Endothelial cell of umbilical vein (primary cell): ENCODE data around the gene EP400. TPM values are rescaled to one million over a fixed set of nuclear protein-coding genes. Genes with fewer than 3 reads are reported as not detected.

ENCODE experiments used
- BruUV-seq: library from RNA; stranded (reverse); fragments of 400-500 nt; replicated peaks from 2 replicates; lab custom pipeline; 2021; lab: Mats Ljungman, UMichigan
- CTCF ChIA-PET: fragments of 300-600, 350-600 bp; sonication (Branson Sonifier 250); formaldehyde crosslinking; loops from one replicate; lab custom pipeline; 2021; ENCODE audit warnings: antibody characterized with exemption, inconsistent platforms; lab: Charles Lee
- POLR2A ChIA-PET: fragments of 300-600, 350-600 bp; sonication (Branson Sonifier 250); formaldehyde crosslinking; loops from one replicate; lab custom pipeline; 2021; ENCODE audit warnings: antibody characterized with exemption, inconsistent platforms; lab: Charles Lee
- DNase-seq: peaks from one replicate; pipeline ENCODE4 v3.0.0-alpha.2; 2011; ENCODE audit warnings: low read depth, low spot score
- FAIRE-seq: peaks from 2 replicates; lab custom pipeline; 2011; peaks lifted over from hg19 to GRCh38; lab: Jason Lieb, UNC
- H2AFZ ChIP-seq: 2 replicates; pipeline ENCODE4 v1.6.0; 2012; ENCODE audit warnings: low read depth, low read length, control low read depth, inconsistent platforms
- H3K27ac ChIP-seq: 2 replicates; pipeline ENCODE4 v1.5.1; 2011; ENCODE audit warnings: low read depth, mild to moderate bottlenecking, control low read depth, low read length, moderate library complexity; ENCODE audit not compliant: insufficient read depth
- H3K27me3 ChIP-seq, 2 experiments: 2 replicates each; pipeline versions ENCODE4 v1.6.0 to v1.6.1; 2011; ENCODE audit warnings: low read length in 2 of 2, mixed read lengths in 1 of 2; ENCODE audit not compliant: control insufficient read depth in 2 of 2, insufficient read depth in 2 of 2
- H3K36me3 ChIP-seq, 2 experiments: 2 replicates in 1 of 2; 3 replicates in 1 of 2; pipeline ENCODE4 v1.5.1; 2011; ENCODE audit warnings: low read length in 2 of 2, mild to moderate bottlenecking in 1 of 2, moderate library complexity in 1 of 2; ENCODE audit not compliant: control insufficient read depth in 2 of 2, insufficient read depth in 2 of 2; ENCODE audit errors: extremely low read depth in 1 of 2
- H3K4me1 ChIP-seq: 3 replicates; pipeline ENCODE4 v1.5.1; 2011; ENCODE audit warnings: mild to moderate bottlenecking, low read length; ENCODE audit not compliant: control insufficient read depth, insufficient read depth; ENCODE audit errors: extremely low read depth
- H3K4me2 ChIP-seq: 2 replicates; pipeline ENCODE4 v1.6.1; 2011; ENCODE audit warnings: low read length, control low read depth, mixed read lengths; ENCODE audit not compliant: insufficient read depth
- H3K4me3 ChIP-seq, 3 experiments: fragments of 200-600 bp in 1 of 3; sonication (generic), shearing (Covaris generic) in 1 of 3; replicated peaks in 1 of 3; 2 replicates each; pipeline ENCODE4 v1.5.1; 2011 to 2016; ENCODE audit warnings: control low read depth in 3 of 3, low read length in 3 of 3, mild to moderate bottlenecking in 2 of 3, inconsistent platforms in 1 of 3, low read depth in 1 of 3, moderate library complexity in 1 of 3; ENCODE audit not compliant: insufficient read depth in 1 of 3
- H3K79me2 ChIP-seq: 2 replicates; pipeline ENCODE4 v1.6.0; 2012; ENCODE audit warnings: low read length, inconsistent platforms; ENCODE audit not compliant: control insufficient read depth, insufficient read depth
- H3K9ac ChIP-seq: replicated peaks from 2 replicates; pipeline ENCODE3; 2011; ENCODE audit warnings: low read length, control low read depth; ENCODE audit not compliant: insufficient read depth; ENCODE audit errors: extremely low read depth
- H3K9me1 ChIP-seq: replicated peaks from 3 replicates; pipeline ENCODE4 v1.6.0; 2011; ENCODE audit warnings: mild to moderate bottlenecking, low read length; ENCODE audit not compliant: control insufficient read depth, insufficient read depth; ENCODE audit errors: extremely low read depth
- H3K9me3 ChIP-seq: replicated peaks from 2 replicates; pipeline ENCODE4 v1.5.1; 2012; ENCODE audit warnings: low read length, inconsistent platforms; ENCODE audit not compliant: control insufficient read depth, insufficient read depth
- H4K20me1 ChIP-seq: replicated peaks from 2 replicates; pipeline ENCODE3; 2011; ENCODE audit warnings: mild to moderate bottlenecking, low read length; ENCODE audit not compliant: control insufficient read depth, insufficient read depth; ENCODE audit errors: extremely low read depth
- CTCF ChIP-seq, 2 donors: IDR thresholded peaks; 1 replicate in 1 of 2; 2 replicates in 1 of 2; pipeline ENCODE4 v1.5.1; 2011; ENCODE audit warnings: low read length in 2 of 2, mild to moderate bottlenecking in 2 of 2, moderate library complexity in 2 of 2, control low read depth in 1 of 2, inconsistent platforms in 1 of 2, low read depth in 1 of 2; ENCODE audit not compliant: insufficient read depth in 1 of 2; ENCODE audit errors: extremely low read depth in 1 of 2
- EZH2 ChIP-seq: IDR thresholded peaks from 2 replicates; pipeline ENCODE4 v1.6.1; 2012; ENCODE audit warnings: borderline replicate concordance, low read depth, mild to moderate bottlenecking, moderate library complexity, low read length, inconsistent platforms; ENCODE audit not compliant: severe bottlenecking
- FOS ChIP-seq: IDR thresholded peaks from 2 replicates; pipeline ENCODE4 v1.6.1; 2011; ENCODE audit warnings: mild to moderate bottlenecking, low read length, moderate library complexity, borderline replicate concordance; ENCODE audit not compliant: insufficient read depth
- GATA2 ChIP-seq: IDR thresholded peaks from 2 replicates; pipeline ENCODE4 v1.7.0; 2011; ENCODE audit warnings: low read depth, mild to moderate bottlenecking, moderate library complexity, mixed read lengths, low read length; ENCODE audit not compliant: insufficient read length, insufficient read depth
- JUN ChIP-seq: IDR thresholded peaks from 2 replicates; pipeline ENCODE4 v1.6.1; 2011; ENCODE audit warnings: borderline replicate concordance, low read depth; ENCODE audit not compliant: insufficient read length, insufficient read depth
- MAX ChIP-seq: IDR thresholded peaks from 2 replicates; pipeline ENCODE4 v1.6.1; 2011; ENCODE audit not compliant: insufficient read depth, insufficient read length
- MYC ChIP-seq: IDR thresholded peaks from one replicate; pipeline ENCODE4 v1.6.1; 2011; ENCODE audit warnings: mild to moderate bottlenecking, low read depth, low read length
- POLR2A ChIP-seq: IDR thresholded peaks from 2 replicates; pipeline ENCODE4 v1.6.1; 2012; ENCODE audit warnings: low read depth, mild to moderate bottlenecking, control low read depth, low read length
- POLR2AphosphoS5 ChIP-seq: IDR thresholded peaks from 2 replicates; pipeline ENCODE4 v1.6.1; 2012; ENCODE audit warnings: low read depth, mild to moderate bottlenecking, control low read depth, low read length, moderate library complexity; ENCODE audit not compliant: insufficient read depth
- dilution Hi-C: fragments of 300-500 bp; cut with MboI; formaldehyde crosslinking; loops from one replicate; pipeline ENCODE4 v1.15.0; 2019; ENCODE audit warnings: low sequenced_read_pairs; ENCODE audit not compliant: extremely low pct_ligation_motif_present
- intact Hi-C: fragments of 100-400 bp; cut with micrococcal nuclease; formaldehyde crosslinking; loops from one replicate; pipeline ENCODE4 v1.10.0; 2022
- polyA plus RNA-seq, 4 experiments: library from polyadenylated mRNA; depleted of rRNA in 3 of 4; stranded (reverse) in 3 of 4; unstranded in 1 of 4; fragments of >200 nt; gene quantifications; 2 replicates each; pipeline versions ENCODE4 v1.2.1 to v1.2.3, GENCODE V29; 2011 to 2012; ENCODE audit warnings: missing spikeins in 1 of 4
- total RNA-seq: library from RNA; stranded (reverse); gene quantifications from 2 replicates; pipeline ENCODE4 v1.2.3, GENCODE V29; 2021

EP400 gene
- total and polyA plus RNA-seq, 2 donors (not counting 3 experiments of a cell fraction or from before 2014, with no cell fraction given) = 9.0 to 57.7 TPM

GRCh38 chr12:131941116-131941986 is 8.4 kb upstream of the EP400 start:
- BruUV-seq = TSS peak; percentile 25

More at GRCh38 chr12:131941116-131941986, 8.4 kb upstream of the EP400 start:
- no peak for FAIRE-seq
- H3K9ac ChIP-seq = no peak overlapping the region
- intact Hi-C loops = no loop called here
- ChIA-PET POLR2A (no interaction called here), CTCF (no interaction called here)
- no peaks in the 10 kb centered on the region for H3K9me3 ChIP-seq
- H3K27ac ChIP-seq = no peak overlapping the region
- DNase-seq = no peak
- H3K79me2 ChIP-seq = no peaks in the 10 kb centered on the region
- H3K36me3 ChIP-seq = peaks cover 0 to 29% of the 10 kb centered on the region in 2 experiments
- no peaks in the 10 kb centered on the region for H3K9me1 ChIP-seq
- no peaks in the 10 kb centered on the region for H3K4me1 ChIP-seq
- H3K4me3 ChIP-seq = no peak overlapping the region
- no peaks in the 10 kb centered on the region for H3K27me3 ChIP-seq
- H2AFZ ChIP-seq = no peak overlapping the region
- H4K20me1 ChIP-seq = no peaks in the 10 kb centered on the region
- H3K4me2 ChIP-seq = no peak overlapping the region
- TF ChIP-seq POLR2A (no peak), JUN (no peak), FOS (no peak), CTCF (IDR thresholded peaks at IDR 0.05; ENCODE audit: extremely low read depth in 1 of 2, insufficient read depth in 1 of 2, low read depth in 1 of 2, low read length in 2 of 2) (no peak), MAX (no peak), GATA2 (no peak), MYC (no peak), EZH2 (no peak), POLR2AphosphoS5 (no peak)
- dilution Hi-C loops = no loop called here
